Measurements from ENCODE around the gene SIM2.

The SIM2 gene

DNA sequence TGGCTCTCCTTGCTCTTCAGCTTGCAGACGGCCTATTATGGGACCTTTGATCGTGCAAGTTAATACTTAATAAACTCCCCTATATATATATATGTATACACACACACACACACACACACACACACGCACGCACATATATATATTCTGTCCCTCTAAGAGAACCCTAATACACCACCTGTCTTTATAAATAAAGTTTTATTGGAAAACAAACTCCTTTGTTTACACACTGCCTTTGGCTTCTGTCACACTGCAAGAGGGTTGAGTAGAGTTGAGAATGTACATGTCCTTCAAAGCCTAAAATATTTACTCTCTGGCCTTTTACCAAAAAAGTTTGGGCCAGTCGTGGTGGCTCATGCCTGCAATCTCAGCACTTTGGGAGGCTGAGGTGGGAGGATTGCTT is 26.2 kb upstream of the SIM2 start:
- TF ChIP-seq, protein P1, sequence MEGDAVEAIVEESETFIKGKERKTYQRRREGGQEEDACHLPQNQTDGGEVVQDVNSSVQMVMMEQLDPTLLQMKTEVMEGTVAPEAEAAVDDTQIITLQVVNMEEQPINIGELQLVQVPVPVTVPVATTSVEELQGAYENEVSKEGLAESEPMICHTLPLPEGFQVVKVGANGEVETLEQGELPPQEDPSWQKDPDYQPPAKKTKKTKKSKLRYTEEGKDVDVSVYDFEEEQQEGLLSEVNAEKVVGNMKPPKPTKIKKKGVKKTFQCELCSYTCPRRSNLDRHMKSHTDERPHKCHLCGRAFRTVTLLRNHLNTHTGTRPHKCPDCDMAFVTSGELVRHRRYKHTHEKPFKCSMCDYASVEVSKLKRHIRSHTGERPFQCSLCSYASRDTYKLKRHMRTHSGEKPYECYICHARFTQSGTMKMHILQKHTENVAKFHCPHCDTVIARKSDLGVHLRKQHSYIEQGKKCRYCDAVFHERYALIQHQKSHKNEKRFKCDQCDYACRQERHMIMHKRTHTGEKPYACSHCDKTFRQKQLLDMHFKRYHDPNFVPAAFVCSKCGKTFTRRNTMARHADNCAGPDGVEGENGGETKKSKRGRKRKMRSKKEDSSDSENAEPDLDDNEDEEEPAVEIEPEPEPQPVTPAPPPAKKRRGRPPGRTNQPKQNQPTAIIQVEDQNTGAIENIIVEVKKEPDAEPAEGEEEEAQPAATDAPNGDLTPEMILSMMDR (IDR thresholded peaks at IDR 0.05; ENCODE audit: borderline replicate concordance, control extremely low read depth, extremely low read depth, insufficient read depth, missing control alignments): no peak

DNA sequence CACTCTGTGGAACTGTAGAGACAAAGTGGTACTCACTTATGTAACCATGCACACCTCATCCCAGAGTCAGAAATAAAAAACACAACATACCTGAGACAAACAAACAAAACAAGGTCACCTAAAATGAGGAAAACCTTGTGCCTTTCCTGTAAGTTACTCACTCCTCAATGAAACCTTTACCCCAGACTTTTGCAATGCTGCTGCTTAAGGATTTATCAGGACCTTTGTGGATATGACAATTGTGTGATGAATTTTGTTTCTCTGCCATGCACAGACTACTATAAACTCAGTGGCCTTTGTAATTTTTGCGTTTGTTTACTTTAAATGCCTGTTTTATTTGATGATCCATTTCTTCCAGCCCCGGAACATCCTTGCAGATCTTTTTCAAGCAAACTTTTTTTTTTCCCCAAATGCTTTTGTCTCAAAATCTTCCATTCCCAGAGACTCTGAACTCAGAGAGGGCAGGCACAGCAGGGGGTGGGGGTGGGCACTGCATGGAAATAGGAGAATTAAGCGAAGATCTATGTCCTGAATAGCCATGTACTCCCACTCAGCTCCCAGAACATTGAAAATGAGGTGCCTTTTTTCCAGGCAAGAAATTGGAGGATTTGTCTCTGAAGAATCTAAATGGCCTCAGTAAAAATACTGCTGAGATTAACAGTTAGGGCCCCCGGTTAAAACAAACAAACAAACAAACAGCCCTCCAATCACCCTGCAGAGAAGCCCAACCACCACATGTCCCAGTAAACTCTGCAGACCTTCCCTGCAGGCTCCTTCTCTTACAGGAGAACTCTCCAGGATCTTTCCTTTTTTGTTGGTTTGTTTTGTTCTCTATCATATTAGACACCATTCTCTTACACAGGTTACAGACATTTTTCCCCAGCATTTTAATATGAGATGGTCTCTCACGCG is 22.6 kb upstream of the SIM2 start:
- in situ Hi-C loops (cut with MboI; ENCODE audit: low sequenced_read_pairs, unreplicated experiment): no loop called here
- DNase-seq (ENCODE audit: low spot score): no peak

More for the DNA sequence above, 26.2 kb upstream of the SIM2 start:
- in situ Hi-C loops (cut with MboI; ENCODE audit: low sequenced_read_pairs, unreplicated experiment): no loop called here
- DNase-seq (ENCODE audit: low spot score): no peak

DNA sequence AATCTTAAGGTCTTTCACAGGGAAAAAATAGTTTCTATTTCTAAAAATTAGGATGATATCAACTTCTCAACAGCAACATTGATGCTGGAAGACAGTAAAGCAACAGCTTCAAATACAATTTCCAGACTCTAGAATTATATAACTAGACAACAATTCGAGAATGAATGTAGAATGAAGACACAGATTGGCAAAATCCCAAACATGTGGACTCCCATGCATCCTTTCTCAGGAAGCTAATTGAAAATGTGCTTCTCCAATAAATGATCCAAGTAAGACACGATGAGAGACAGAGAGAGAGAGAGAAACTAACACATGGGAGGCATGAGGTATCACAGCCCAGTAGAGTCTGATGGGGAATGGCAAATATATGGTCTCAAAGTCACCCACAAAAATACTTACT is 21.5 kb upstream of the SIM2 start:
- in situ Hi-C loops (cut with MboI; ENCODE audit: low sequenced_read_pairs, unreplicated experiment): no loop called here
- TF ChIP-seq, protein P1 (IDR thresholded peaks at IDR 0.05; ENCODE audit: borderline replicate concordance, control extremely low read depth, extremely low read depth, insufficient read depth, missing control alignments): no peak

More for the DNA sequence above, 22.6 kb upstream of the SIM2 start:
- TF ChIP-seq, protein P1 (IDR thresholded peaks at IDR 0.05; ENCODE audit: borderline replicate concordance, control extremely low read depth, extremely low read depth, insufficient read depth, missing control alignments): no peak

DNA sequence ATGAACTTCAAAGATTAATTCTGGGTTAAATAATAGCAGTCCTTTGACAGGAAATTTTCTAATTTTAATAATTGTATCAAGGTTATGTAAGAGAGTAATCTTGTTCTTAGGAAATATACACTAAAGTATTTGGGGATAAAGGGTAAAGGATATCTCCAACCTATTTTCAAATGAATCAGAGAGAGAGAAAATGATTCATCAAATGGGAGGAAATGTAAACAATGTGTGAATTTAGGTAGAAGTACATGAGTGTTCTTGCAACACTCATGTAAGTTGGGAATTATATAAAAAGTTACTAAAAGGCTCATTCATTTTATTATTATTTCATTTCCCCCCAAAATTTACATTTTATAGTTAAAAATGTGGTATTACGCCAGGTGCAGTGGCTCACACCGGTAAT is 20.4 kb upstream of the SIM2 start:
- TF ChIP-seq, protein P1 (IDR thresholded peaks at IDR 0.05; ENCODE audit: borderline replicate concordance, control extremely low read depth, extremely low read depth, insufficient read depth, missing control alignments): no peak
- in situ Hi-C loops (cut with MboI; ENCODE audit: low sequenced_read_pairs, unreplicated experiment): no loop called here
- DNase-seq (ENCODE audit: low spot score): no peak

More for the DNA sequence above, 21.5 kb upstream of the SIM2 start:
- DNase-seq (ENCODE audit: low spot score): no peak

DNA sequence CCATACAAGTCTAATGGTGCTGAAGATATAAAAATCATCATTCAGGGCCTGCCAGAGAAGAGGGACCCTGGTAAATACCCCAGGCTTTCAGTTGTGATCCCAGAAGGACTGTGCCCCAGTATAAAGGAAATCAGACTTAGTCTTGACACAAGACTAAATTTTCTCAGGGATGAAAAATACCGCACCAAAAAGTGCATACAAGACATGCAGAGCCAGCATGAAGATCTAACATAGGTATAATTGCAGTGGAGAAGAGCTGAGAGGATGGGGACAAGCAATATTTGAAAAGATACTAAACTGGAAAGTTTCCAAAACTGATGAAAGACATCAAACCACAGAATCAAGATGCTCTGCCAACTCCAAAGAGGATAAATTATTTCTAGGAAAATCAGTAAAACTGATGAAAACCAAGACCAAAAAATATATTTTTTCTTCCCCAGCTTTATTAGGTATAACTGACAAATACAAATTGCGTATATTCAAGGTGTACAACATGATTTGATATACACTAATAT is 17.7 kb upstream of the SIM2 start:
- in situ Hi-C loops (cut with MboI; ENCODE audit: low sequenced_read_pairs, unreplicated experiment): no loop called here
- TF ChIP-seq, protein P1 (IDR thresholded peaks at IDR 0.05; ENCODE audit: borderline replicate concordance, control extremely low read depth, extremely low read depth, insufficient read depth, missing control alignments): no peak

DNA sequence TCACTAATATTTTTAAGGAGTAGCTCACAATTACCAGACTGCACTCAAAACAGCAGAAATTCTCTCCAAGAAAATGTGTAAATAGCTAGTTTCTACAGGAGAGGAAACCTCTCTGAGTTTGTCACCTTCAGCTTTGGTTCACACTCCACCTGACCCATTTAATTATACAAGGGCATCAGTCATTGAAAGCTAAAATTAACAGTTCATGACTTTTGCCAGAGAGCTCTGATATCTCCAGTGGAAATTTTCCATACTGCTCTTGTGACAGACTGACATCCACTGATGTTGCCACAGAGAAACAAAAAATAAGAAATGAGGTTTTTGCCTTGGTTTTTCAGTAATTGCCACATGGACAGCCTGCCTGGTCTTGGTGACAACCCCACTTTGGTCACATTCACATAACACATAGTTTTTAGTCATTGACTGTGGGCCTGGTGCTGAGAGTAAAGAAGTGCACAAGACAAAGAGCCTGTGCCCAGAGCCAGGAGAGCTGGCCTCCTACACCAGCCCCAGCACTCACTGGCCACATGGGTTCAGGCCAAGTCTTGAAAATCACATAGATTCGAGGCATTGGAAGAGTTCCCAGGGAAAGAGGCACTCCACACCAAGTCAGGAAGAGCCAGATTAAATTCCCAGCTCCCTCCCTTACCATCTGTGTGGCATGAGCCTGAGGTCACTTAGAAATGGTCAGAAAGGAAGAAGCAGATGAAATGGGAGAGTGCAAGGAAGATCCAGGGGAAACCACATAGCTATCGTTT is 13.8 kb upstream of the SIM2 start:
- in situ Hi-C loops (cut with MboI; ENCODE audit: low sequenced_read_pairs, unreplicated experiment): no loop called here
- DNase-seq (ENCODE audit: low spot score): no peak
- TF ChIP-seq, protein P1 (IDR thresholded peaks at IDR 0.05; ENCODE audit: borderline replicate concordance, control extremely low read depth, extremely low read depth, insufficient read depth, missing control alignments): no peak

More for the DNA sequence above, 17.7 kb upstream of the SIM2 start:
- no peak for DNase-seq (ENCODE audit: low spot score)

Data from GM13976 (cell line).